GM18868 (cell line): ENCODE measurements around the gene MMP11.

Experiments
- ATAC-seq: cut with Tn5 transposase; IDR thresholded peaks from one replicate; pipeline ENCODE4 v1.9.1; 2021; ENCODE audit warnings: mild to moderate bottlenecking, moderate library complexity; ENCODE audit not compliant: unreplicated experiment

MMP11 gene

GRCh38 chr22:23800297-23801237 is 27.9 kb downstream of the MMP11 start:
- ATAC-seq, result peak; percentile 70

GRCh38 chr22:23801238-23801821 is 28.7 kb downstream of the MMP11 start:
- ATAC-seq, result no peak

GRCh38 chr22:23801886-23802377 is 29.3 kb downstream of the MMP11 start:
- ATAC-seq, result no peak

- ATAC-seq, result no peak
These were observed 30.6 kb downstream of the MMP11 start for GRCh38 chr22:23803001-23803819.

GRCh38 chr22:23804781-23805291 is 32.2 kb downstream of the MMP11 start:
- ATAC-seq, result no peak

- no peak for ATAC-seq
These were observed 34.2 kb downstream of the MMP11 start for GRCh38 chr22:23806837-23807236.

- ATAC-seq, result no peak
These were observed 39.7 kb downstream of the MMP11 start for GRCh38 chr22:23812378-23812777.

- ATAC-seq, result no peak
These were observed 43.0 kb downstream of the MMP11 start for GRCh38 chr22:23815541-23816155.

GRCh38 chr22:23816156-23816976 is 43.7 kb downstream of the MMP11 start:
- no peak for ATAC-seq

- ATAC-seq, result no peak
These were observed 44.5 kb downstream of the MMP11 start for GRCh38 chr22:23817146-23817545.

GRCh38 chr22:23818541-23818940 is 45.9 kb downstream of the MMP11 start:
- no peak for ATAC-seq

GRCh38 chr22:23820748-23821211 is 48.1 kb downstream of the MMP11 start:
- no peak for ATAC-seq

- ATAC-seq, result no peak
These were observed 49.5 kb downstream of the MMP11 start for GRCh38 chr22:23822101-23822671.

GRCh38 chr22:23823331-23823791 is 50.7 kb downstream of the MMP11 start:
- no peak for ATAC-seq

GRCh38 chr22:23824476-23825245 is 52.0 kb downstream of the MMP11 start:
- ATAC-seq, result no peak

- ATAC-seq, result no peak
These were observed 52.7 kb downstream of the MMP11 start for GRCh38 chr22:23825246-23825905.

GRCh38 chr22:23826510-23827350 is 54.1 kb downstream of the MMP11 start:
- no peak for ATAC-seq
